ENCODE data around the gene C6orf89.

Gene C6orf89

DNA sequence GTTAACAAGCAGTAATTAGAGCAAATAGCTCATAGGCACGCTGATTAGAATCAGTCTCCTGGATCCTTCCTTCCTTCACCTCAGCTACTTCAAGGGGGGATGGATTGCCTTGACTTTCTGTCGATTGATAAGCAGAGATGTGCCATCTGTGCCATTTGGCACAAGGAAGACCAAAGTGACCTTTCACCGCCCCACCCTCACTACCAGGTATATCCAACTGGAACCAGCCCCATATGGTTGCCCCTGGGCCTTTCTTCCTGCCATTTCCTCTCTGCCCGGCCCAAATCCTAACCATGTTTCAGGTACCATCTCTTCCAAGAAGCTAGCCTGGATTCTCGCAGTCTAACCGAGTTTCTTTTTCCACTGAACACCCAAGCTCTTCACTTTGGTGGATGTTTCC lies 37.8 kb upstream of the C6orf89 start:
- DNase-seq (ENCODE audit: extremely low read depth, low read depth) = no peak
- TF ChIP-seq CTCF (IDR thresholded peaks at IDR 0.05; ENCODE audit: low read depth, low read length) = no peak

DNA sequence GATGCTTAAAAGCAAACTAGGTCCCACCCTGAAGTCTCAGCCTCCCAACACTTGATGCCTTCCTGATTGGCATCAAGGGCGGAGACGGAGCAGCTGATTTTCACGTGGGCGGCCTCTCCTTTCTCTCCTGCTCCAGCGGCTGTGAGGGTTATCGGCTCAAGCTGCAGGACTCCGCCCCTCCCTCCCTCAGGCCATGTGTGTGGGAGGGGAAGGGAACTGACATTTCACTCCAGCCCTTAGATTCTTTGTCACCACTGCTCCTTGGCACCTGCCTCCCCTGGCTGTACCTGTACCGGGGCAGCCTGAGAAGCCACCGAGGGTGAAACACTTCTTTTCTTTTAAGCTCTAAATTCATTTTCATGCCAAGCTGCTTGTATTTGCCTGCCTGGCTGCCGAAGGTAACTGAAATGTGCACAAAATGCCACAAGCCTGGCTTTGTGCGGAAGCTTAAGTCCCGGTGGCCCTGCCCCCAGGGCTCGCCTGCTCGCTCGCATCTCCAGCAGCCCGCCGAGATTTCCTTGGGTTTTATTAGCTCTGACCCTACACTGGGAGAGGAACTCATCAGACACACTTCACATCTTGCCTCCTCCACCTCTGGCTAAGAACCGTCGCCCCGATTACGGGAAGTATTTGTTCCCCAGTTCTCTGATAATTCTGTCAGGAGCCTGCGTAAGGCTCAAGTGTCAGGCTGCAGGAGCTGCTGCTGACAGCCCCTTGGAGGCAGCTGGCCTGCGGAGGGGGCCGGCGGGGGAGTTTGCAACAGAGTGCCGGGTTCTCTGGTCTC lies 36.9 kb upstream of the C6orf89 start:
- TF ChIP-seq CTCF (IDR thresholded peaks at IDR 0.05; ENCODE audit: low read depth, low read length) = no peak
- no peak for DNase-seq (ENCODE audit: extremely low read depth, low read depth)

DNA sequence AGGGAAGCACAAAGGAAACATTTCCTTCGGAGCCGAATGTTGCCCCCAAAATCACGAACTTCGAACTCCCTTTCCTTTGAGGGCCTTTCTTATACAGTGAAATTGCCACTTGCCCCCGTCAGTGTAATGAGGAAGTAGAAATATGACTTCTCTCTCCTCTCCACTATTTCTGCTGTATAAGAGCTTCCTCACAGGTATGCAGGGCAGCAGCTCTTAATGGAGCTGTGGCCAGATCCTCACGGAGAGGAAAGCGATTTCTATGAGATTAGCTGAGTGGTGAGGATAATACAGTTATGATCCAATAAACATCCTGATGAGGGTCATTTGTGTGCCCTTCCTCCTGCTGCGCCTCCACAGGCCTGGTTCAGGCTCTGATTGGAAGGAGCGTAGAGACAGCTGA lies 35.7 kb upstream of the C6orf89 start:
- no peak for DNase-seq (ENCODE audit: extremely low read depth, low read depth)
- no peak for TF ChIP-seq CTCF (IDR thresholded peaks at IDR 0.05; ENCODE audit: low read depth, low read length)

DNA sequence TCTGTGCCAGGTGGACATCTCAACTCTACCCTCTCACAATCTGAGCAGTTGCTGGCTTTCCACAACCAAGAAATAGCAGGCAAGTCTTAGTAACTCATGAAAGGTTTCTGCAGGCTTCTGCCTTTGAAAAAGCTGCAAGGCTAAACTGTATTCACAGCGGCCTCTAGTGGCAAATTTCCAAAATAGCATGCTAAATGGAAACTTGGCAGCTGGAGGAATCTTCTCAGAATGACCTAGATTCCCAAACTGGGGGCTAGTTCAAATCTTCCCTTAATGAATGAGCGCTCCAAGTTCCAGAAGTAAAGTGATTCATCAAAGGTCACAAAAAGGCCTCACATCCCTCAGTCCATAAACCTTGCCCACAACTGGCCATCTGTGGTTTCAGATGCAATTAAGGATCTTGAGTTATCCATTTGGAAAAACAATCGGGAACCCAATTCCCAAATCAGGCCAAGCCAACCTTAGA lies 34.6 kb upstream of the C6orf89 start:
- TF ChIP-seq CTCF (IDR thresholded peaks at IDR 0.05; ENCODE audit: low read depth, low read length) = peak; percentile 64
- peak; percentile 35 for DNase-seq (ENCODE audit: extremely low read depth, low read depth)

- DNase-seq (ENCODE audit: extremely low read depth, low read depth) = no peak
- TF ChIP-seq CTCF (IDR thresholded peaks at IDR 0.05; ENCODE audit: low read depth, low read length) = no peak
Measured at GRCh38 chr6:36851626-36852025, 34.1 kb upstream of the C6orf89 start.

DNA sequence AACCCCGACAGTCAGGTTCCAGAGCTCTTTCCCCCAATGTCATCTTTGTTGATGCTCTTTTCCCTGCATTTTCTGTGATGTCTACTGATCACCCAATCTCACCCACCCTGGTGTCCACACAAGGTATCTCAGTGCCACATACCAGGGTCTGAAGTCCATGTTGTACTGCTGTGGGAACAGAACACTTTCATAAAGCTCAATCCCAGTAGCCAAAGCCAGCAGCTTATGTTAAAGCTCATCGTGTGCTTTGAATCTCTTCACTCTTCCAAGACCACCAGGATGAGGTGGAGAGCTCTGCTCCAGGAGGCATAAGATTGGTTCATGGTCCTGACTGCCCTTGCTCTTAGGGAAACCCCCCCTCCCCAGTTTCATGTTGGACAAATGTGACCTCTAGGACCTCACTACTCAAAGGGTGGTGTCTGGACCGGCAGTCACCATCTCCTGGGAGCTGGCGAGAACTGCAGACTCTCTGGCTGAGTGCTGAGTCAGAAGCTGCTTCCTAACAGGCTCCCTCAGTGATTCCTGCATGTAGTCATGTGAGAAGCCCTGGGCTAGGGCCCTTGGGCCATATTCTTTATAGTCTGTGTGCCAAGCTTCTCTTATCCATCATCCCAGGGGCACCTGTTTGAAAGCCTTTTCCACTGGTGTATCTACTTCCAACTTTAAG lies 33.1 kb upstream of the C6orf89 start:
- TF ChIP-seq CTCF (IDR thresholded peaks at IDR 0.05; ENCODE audit: low read depth, low read length) = no peak; the same call in 1 of the 2 replicates
- no peak for DNase-seq (ENCODE audit: extremely low read depth, low read depth)

DNA sequence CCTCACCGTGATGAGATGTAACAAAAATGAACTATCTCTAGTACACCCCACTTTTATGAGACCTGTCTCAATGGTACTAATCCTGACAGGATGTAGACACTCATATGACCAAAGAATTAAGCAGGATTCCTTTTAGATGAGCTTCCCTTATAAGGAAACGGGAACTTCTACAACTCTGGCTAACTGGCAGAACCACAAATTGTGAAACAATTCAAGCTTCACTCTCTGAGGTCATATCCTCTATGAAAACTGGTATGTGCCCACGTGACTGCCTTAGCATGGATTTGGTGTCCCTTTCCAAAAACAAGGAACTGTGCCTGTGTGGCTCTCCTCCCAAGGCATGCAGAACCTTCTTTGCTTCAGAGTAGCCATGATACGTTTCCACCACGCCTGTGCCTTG lies 32.4 kb upstream of the C6orf89 start:
- peak; percentile 71 for DNase-seq (ENCODE audit: extremely low read depth, low read depth)
- TF ChIP-seq CTCF (IDR thresholded peaks at IDR 0.05; ENCODE audit: low read depth, low read length) = no peak

Data from AG09319 (cell line).